ENCODE results near the gene THSD7B.

GRCh38 chr2:137023205-137023604 is 257.9 kb downstream of the THSD7B start:
- TF ChIP-seq BRCA1 (IDR thresholded peaks at IDR 0.05) (no peak), BRCA1 (CRISPR knock-in tag; IDR thresholded peaks at IDR 0.05) (no peak), CTCF (IDR thresholded peaks at IDR 0.05 in 2 of 3, conservative IDR thresholded peaks at IDR 0.05 in 1 of 3; ENCODE audit: insufficient read depth in 2 of 3, low read depth in 1 of 3, low read length in 3 of 3) (no peak), RFX7 (CRISPR knock-in tag; IDR thresholded peaks at IDR 0.05) (no peak), CEBPB (tag; IDR thresholded peaks at IDR 0.05) (no peak), NFIC (IDR thresholded peaks at IDR 0.05) (no peak), CREB5 (CRISPR knock-in tag; IDR thresholded peaks at IDR 0.05) (no peak)

All from K562 (cell line).